ENCODE measurements around the gene KRCC1. TPM values are rescaled to one million over a fixed set of nuclear protein-coding genes. Genes with fewer than 3 reads are reported as not detected.

The KRCC1 gene
- total RNA-seq, 1 donor from 2014 or later, result 21.2 TPM

GRCh38 chr2:88036182-88036581, 19.4 kb downstream of the KRCC1 start:
- H3K4me3 ChIP-seq, result no peak overlapping the region

DNA sequence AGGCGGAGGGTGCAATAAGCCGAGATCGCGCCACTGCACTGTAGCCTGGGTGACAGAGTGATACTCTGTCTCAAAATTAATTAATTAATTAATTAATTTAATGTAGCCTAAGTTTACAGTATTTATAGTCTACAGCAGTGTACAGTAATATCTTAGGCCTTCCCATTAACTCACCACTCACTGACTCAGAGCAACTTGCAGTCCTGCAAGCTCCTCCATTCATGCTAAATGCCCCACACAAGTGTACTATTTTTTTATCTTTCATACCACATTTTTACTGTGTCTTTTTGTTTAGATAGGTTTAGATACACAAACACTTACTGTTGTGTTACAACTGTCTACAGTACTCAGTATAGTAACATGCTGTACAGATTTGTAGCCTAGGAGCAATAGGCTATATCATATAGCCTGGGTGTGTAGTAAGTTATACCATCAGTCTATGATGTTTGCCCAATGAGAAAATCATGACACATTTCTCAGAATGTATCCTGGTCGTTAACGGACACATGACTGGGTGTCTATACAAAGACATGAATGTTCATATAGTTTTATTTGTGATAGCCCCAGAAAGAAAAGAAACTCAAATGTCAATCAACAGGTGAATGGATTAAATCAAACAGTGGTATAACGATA, 23.4 kb downstream of the KRCC1 start:
- no peaks in the 10 kb centered on the region for H3K9me3 ChIP-seq (replicated peaks)
- TF ChIP-seq, protein P1, sequence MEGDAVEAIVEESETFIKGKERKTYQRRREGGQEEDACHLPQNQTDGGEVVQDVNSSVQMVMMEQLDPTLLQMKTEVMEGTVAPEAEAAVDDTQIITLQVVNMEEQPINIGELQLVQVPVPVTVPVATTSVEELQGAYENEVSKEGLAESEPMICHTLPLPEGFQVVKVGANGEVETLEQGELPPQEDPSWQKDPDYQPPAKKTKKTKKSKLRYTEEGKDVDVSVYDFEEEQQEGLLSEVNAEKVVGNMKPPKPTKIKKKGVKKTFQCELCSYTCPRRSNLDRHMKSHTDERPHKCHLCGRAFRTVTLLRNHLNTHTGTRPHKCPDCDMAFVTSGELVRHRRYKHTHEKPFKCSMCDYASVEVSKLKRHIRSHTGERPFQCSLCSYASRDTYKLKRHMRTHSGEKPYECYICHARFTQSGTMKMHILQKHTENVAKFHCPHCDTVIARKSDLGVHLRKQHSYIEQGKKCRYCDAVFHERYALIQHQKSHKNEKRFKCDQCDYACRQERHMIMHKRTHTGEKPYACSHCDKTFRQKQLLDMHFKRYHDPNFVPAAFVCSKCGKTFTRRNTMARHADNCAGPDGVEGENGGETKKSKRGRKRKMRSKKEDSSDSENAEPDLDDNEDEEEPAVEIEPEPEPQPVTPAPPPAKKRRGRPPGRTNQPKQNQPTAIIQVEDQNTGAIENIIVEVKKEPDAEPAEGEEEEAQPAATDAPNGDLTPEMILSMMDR (IDR thresholded peaks at IDR 0.05; ENCODE audit: borderline replicate concordance), result no peak
- peaks cover 85% of the 10 kb centered on the region for H3K36me3 ChIP-seq

More at GRCh38 chr2:88036182-88036581, 19.4 kb downstream of the KRCC1 start:
- intact Hi-C loops (cut with micrococcal nuclease), result no loop called here
- Histone ChIP-seq H3K36me3 (peaks cover 46% of the 10 kb centered on the region), H3K9me3 (replicated peaks) (no peaks in the 10 kb centered on the region), H3K4me1 (peaks cover 24% of the 10 kb centered on the region), H3K27ac (replicated peaks) (no peak overlapping the region), H3K27me3 (ENCODE audit: low read depth) (no peaks in the 10 kb centered on the region)
- no peak for DNase-seq
- TF ChIP-seq, protein P1 (IDR thresholded peaks at IDR 0.05; ENCODE audit: borderline replicate concordance), result no peak

DNA sequence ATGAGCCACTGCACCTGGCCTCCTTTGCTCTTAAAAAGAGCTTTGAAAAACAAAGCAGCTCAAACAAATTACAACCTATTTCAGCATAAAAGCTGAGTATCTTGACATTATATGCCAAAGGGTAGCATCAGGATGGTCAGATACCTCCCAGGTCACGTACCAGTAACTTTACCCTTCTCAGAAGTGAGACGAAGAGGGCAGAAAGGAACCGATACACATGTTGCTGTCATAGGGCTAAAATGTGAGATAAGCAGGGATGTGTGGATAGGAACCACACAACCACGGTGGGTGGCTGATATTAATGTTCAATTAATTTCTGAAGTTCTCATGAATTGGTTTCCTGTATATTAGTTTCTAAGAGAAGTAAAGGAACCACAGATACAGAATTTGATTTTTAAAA, 26.7 kb downstream of the KRCC1 start:
- H3K27me3 ChIP-seq (ENCODE audit: low read depth), result no peaks in the 10 kb centered on the region
- H3K9me3 ChIP-seq (replicated peaks), result no peaks in the 10 kb centered on the region
- H3K36me3 ChIP-seq, result peaks cover 72% of the 10 kb centered on the region
- DNase-seq, result no peak
- H3K4me1 ChIP-seq, result no peaks in the 10 kb centered on the region
- intact Hi-C loops (cut with micrococcal nuclease), result no loop called here
- no peak overlapping the region for H3K4me3 ChIP-seq
- no peak overlapping the region for H3K27ac ChIP-seq (replicated peaks)
- TF ChIP-seq, protein P1 (IDR thresholded peaks at IDR 0.05; ENCODE audit: borderline replicate concordance), result no peak

More for the DNA sequence above, 23.4 kb downstream of the KRCC1 start:
- Histone ChIP-seq H3K27ac (replicated peaks) (no peak overlapping the region), H3K27me3 (ENCODE audit: low read depth) (no peaks in the 10 kb centered on the region), H3K4me3 (no peak overlapping the region), H3K4me1 (peaks cover 9% of the 10 kb centered on the region)
- DNase-seq, result no peak
- intact Hi-C loops (cut with micrococcal nuclease), result no loop called here

DNA sequence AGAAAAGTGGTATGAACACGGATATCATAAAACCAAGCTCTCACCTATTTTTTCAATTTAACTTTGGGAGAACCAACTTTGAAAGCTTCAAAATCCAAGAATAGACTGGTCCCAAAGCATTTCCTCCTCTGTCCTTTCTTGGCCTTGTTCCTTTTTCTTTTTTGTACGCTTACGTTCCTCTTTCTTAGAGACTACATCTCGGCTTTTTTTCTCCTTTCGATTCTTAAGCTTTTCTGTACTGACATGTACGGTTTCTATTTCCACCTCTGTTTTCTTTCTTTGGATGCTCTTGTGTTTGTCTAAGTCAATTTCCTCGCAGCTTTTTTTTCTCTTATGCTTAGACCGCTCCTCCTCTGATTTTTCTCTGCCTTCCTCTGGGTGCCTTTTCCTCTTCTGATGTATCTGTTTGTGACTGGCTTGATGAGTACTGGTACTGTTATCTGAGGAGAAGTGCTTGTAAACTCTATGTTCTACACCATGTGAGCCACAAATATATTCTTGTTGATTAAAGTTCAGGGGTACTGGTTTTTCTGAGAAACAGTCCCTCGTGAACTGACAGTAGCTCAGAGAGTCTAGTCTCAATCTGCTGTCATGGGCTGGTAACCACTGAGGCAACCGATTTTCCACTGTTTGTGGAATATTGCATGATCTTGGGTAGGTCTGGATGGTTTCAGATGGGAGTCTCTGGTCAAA, 27.7 kb downstream of the KRCC1 start:
- intact Hi-C loops (cut with micrococcal nuclease), result no loop called here

GRCh38 chr2:88024509-88024908, 31.1 kb downstream of the KRCC1 start:
- H3K36me3 ChIP-seq, result peaks cover 30% of the 10 kb centered on the region
- no peaks in the 10 kb centered on the region for H3K27me3 ChIP-seq (ENCODE audit: low read depth)
- H3K27ac ChIP-seq (replicated peaks), result no peak overlapping the region
- TF ChIP-seq, protein P1 (IDR thresholded peaks at IDR 0.05; ENCODE audit: borderline replicate concordance), result no peak
- H3K4me3 ChIP-seq, result no peak overlapping the region
- intact Hi-C loops (cut with micrococcal nuclease), result no loop called here
- H3K9me3 ChIP-seq (replicated peaks), result no peaks in the 10 kb centered on the region
- DNase-seq, result no peak
- H3K4me1 ChIP-seq, result no peaks in the 10 kb centered on the region

More for the DNA sequence above, 27.7 kb downstream of the KRCC1 start:
- Histone ChIP-seq H3K27me3 (ENCODE audit: low read depth) (no peaks in the 10 kb centered on the region), H3K36me3 (peaks cover 63% of the 10 kb centered on the region), H3K4me3 (no peak overlapping the region), H3K4me1 (no peaks in the 10 kb centered on the region), H3K27ac (replicated peaks) (no peak overlapping the region), H3K9me3 (replicated peaks) (no peaks in the 10 kb centered on the region)
- TF ChIP-seq, protein P1 (IDR thresholded peaks at IDR 0.05; ENCODE audit: borderline replicate concordance), result no peak
- DNase-seq, result no peak

Data from left ventricle myocardium inferior (tissue), 1 donor.